GM12878 (cell line): ENCODE data around the gene RUNX3. TPM values are rescaled to one million over a fixed set of nuclear protein-coding genes. Genes with fewer than 3 reads are reported as not detected.

ENCODE experiments used
- ATAC-seq: fragments of 200-7000 bp; cut with Tn5 transposase; 3 replicates; pipeline ENCODE4 v1.9.1; 2020; ENCODE audit warnings: mild to moderate bottlenecking, moderate library complexity
- BruUV-seq: library from RNA; stranded (reverse); fragments of 400-500 nt; replicated peaks from 2 replicates; lab custom pipeline; 2021; lab: Mats Ljungman, UMichigan
- CTCF ChIA-PET: fragments of 300-600 bp; sonication (Branson Sonifier 250); formaldehyde crosslinking; extraction: SDS; loops from one replicate; lab custom pipeline; 2021; ENCODE audit warnings: inconsistent platforms; lab: Yijun Ruan, JAX
- POLR2A ChIA-PET: fragments of 350-600 bp; formaldehyde crosslinking; extraction: SDS; loops from one replicate; lab custom pipeline; 2021; ENCODE audit warnings: inconsistent platforms; lab: Charles Lee
- RAD21 ChIA-PET: fragments of 300-600 bp; sonication (Branson Sonifier 250); formaldehyde crosslinking; loops from one replicate; lab custom pipeline; 2023; ENCODE audit warnings: antibody characterized with exemption; ENCODE audit not compliant: unreplicated experiment; lab: Charles Lee
- SMC1A ChIA-PET: fragments of 300-600 bp; sonication (Branson Sonifier 250); formaldehyde crosslinking; loops from one replicate; lab custom pipeline; 2023; ENCODE audit not compliant: unreplicated experiment, uncharacterized antibody; lab: Charles Lee
- DNase-seq: peaks from one replicate; pipeline ENCODE4 v3.0.0-alpha.2; 2011; ENCODE audit warnings: low read depth, low spot score
- FAIRE-seq: peaks from 3 replicates; lab custom pipeline; 2011; peaks lifted over from hg19 to GRCh38; lab: Jason Lieb, UNC
- H2AFZ ChIP-seq: 2 replicates; pipeline ENCODE4 v1.6.0; 2011; ENCODE audit warnings: low read depth, low read length, control low read depth; ENCODE audit not compliant: control insufficient read depth
- H3K27ac ChIP-seq: 2 replicates; pipeline ENCODE4 v1.5.1; 2011; ENCODE audit warnings: control low read depth; ENCODE audit not compliant: control insufficient read depth, insufficient read depth
- H3K27me3 ChIP-seq, 2 experiments: replicated peaks in 1 of 2; 2 replicates each; pipeline versions ENCODE4 v1.6.0 to v1.6.1; 2011; ENCODE audit warnings: low read length in 1 of 2; ENCODE audit not compliant: control insufficient read depth in 2 of 2, insufficient read depth in 2 of 2
- H3K36me3 ChIP-seq, 2 experiments: 2 replicates each; pipeline ENCODE4 v1.5.1; 2011; ENCODE audit warnings: low read length in 1 of 2; ENCODE audit not compliant: control insufficient read depth in 2 of 2, insufficient read depth in 2 of 2
- H3K4me1 ChIP-seq: 2 replicates; pipeline ENCODE4 v1.6.1; 2011; ENCODE audit warnings: mild to moderate bottlenecking, low read length, moderate library complexity, mixed read lengths; ENCODE audit not compliant: control insufficient read depth, insufficient read depth
- H3K4me2 ChIP-seq: 2 replicates; pipeline ENCODE4 v1.6.0; 2011; ENCODE audit warnings: control low read depth; ENCODE audit not compliant: control insufficient read depth, insufficient read depth
- H3K4me3 ChIP-seq: fragments of 200-600 bp; sonication (generic); 2 replicates; pipeline ENCODE4 v1.5.1; 2016
- H3K79me2 ChIP-seq: 2 replicates; pipeline ENCODE4 v1.6.0; 2011; ENCODE audit warnings: low read length; ENCODE audit not compliant: control insufficient read depth, insufficient read depth
- H3K9ac ChIP-seq: 2 replicates; pipeline ENCODE4 v1.8.0; 2011; ENCODE audit warnings: low read length, control low read depth, mixed read lengths; ENCODE audit not compliant: control insufficient read depth, insufficient read depth
- H3K9me3 ChIP-seq: replicated peaks from 3 replicates; pipeline ENCODE4 v1.5.1; 2011; ENCODE audit warnings: mild to moderate bottlenecking, low read length; ENCODE audit not compliant: control insufficient read depth, insufficient read depth
- H4K20me1 ChIP-seq: 2 replicates; pipeline ENCODE4 v1.6.0; 2011; ENCODE audit not compliant: control insufficient read depth, insufficient read depth
- POLR2AphosphoS2 ChIP-seq: IDR thresholded peaks from 2 replicates; pipeline ENCODE4 v1.6.1; 2011; ENCODE audit warnings: low read depth, mild to moderate bottlenecking, low read length, improper control_type of control experiment, moderate library complexity
- WGBS: methylation state at CpG from one replicate; pipeline ENCODE4 v1.1.6; 2016; ENCODE audit warnings: low lambda C conversion rate; ENCODE audit not compliant: insufficient replicate concordance, insufficient coverage; ENCODE audit errors: missing lambda C conversion rate; 5-methylcytosine and 5-hydroxymethylcytosine counted together
- in situ Hi-C: fragments of 300-500 bp; cut with MboI; formaldehyde crosslinking; loops from 9 replicates; pipeline ENCODE4 v1.14.3; 2018; ENCODE audit warnings: mixed read lengths
- intact Hi-C: fragments of 100-400 bp; cut with micrococcal nuclease; formaldehyde crosslinking; loops from one replicate; pipeline ENCODE4 v1.14.2; 2022; ENCODE audit not compliant: unreplicated experiment
- polyA plus RNA-seq, 11 experiments: library from polyadenylated mRNA; depleted of rRNA in 4 of 11; unstranded in 6 of 11; stranded (reverse) in 5 of 11; fragments of >200 nt; fragmentation: Nextera tagmentation in 4 of 11; fragmentation: Illumina TruSeq in 1 of 11; extraction: Ambion mirVana in 4 of 11; extraction: Trizol in 1 of 11; gene quantifications; 1 replicate in 1 of 11; 2 replicates in 10 of 11; pipeline versions ENCODE4 v1.2.1 to v1.2.3, GENCODE V29; 2011 to 2016; ENCODE audit warnings: inconsistent platforms in 2 of 11, missing spikeins in 2 of 11, low read depth in 1 of 11
- total RNA-seq, 4 experiments: library from RNA; depleted of rRNA in 3 of 4; stranded (reverse); fragments of >200 nt in 3 of 4; fragmentation: Illumina TruSeq in 1 of 4; extraction: Trizol in 1 of 4; gene quantifications; 2 replicates each; pipeline versions ENCODE4 v1.2.1 to v1.2.3, GENCODE V29; 2013 to 2021
- TF ChIP-seq, protein P1 (sequence below): IDR thresholded peaks from 2 replicates; pipeline ENCODE4 v1.6.1; 2011; ENCODE audit warnings: borderline replicate concordance, low read depth, mild to moderate bottlenecking, moderate library complexity, mixed read lengths, low read length; ENCODE audit not compliant: insufficient read depth; ENCODE audit errors: extremely low read length

RUNX3 gene
- total and polyA plus RNA-seq, 10 of the 15 experiments (the other 5 are each of a cell fraction or from before 2014, with no cell fraction given) = 19.0 to 151 (median 31.4) TPM

DNA sequence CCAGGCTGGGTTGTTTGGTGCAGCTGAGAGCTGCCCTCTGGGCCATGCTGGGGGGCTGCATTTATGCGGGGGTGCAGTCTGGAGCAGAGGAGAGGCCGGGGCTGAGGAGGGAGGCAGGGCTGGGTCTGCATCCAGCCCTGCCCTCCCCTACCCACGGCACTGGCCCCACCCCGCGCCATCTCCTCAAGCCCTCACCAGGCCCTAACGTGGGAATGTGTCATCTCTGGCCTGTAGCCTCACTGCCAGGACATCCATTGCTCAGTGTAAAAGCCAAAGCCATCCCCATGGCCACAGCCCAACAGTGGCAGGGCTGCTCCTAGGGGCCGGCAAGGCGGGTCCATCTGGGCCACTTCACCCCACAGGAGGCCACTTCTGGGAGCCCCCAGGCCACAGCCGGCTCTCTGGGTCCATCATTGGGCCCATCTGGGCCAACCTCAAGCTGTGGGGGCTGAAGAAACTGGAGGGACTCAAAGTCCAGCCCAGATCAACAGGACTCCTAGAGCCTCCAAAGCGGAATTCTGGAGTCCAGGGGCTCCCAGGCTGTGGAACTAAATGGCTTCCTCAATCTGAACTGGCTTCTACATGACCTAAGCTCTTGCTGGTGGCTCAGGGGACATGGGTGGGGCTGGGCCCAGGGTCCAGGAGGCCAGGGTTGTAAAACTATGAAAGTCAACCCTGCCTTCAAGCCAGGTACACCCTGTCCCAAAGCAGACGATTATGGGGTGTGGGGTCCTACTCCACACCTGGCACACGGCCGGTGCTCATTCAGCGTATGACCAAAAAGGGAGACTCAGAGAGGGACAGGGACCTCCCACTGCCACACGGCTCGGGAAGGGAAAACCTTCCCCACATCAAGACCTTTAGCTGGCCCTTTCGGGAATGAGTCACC lies 32.6 kb downstream of the RUNX3 start:
- ChIA-PET SMC1A (interaction anchor here (0.7 to 6.5 kb wide), 14 partner anchors 10 to 309 kb away, joined by 3 to 69 read pairs (median 4); no protein-coding TSS in a partner anchor), POLR2A (interaction anchor here (0.6 to 1.2 kb wide), 2 partner anchors 25 to 203 kb away, joined by 3 to 5 read pairs; no protein-coding TSS in a partner anchor), CTCF (interaction anchor here (0.8 to 8.0 kb wide), 25 partner anchors 9 to 306 kb away, joined by 3 to 133 read pairs (median 5); partner anchors contain the start of gene RUNX3), RAD21 (interaction anchor here (1.0 to 4.2 kb wide), 12 partner anchors 16 to 308 kb away, joined by 3 to 42 read pairs (median 4); partner anchors contain the start of gene RUNX3)
- FAIRE-seq (no peak), DNase-seq (no peak), ATAC-seq (no peak)
- Histone ChIP-seq H3K27me3 (no peaks in the 10 kb centered on the region), H3K4me1 (peaks cover 7% of the 10 kb centered on the region), H3K79me2 (no peaks in the 10 kb centered on the region), H3K4me2 (no peak overlapping the region), H3K27ac (no peak overlapping the region), H3K4me3 (no peak overlapping the region), H3K9ac (no peak overlapping the region), H3K9me3 (peaks cover 4% of the 10 kb centered on the region), H3K36me3 (peaks cover 4 to 18% of the 10 kb centered on the region in 2 experiments; a peak in 3 of 4 replicates), H4K20me1 (0 out of 2 replicates have a peak, but pooled peaks cover 4% of the 10 kb centered on the region), H2AFZ (no peak overlapping the region)
- in situ Hi-C loops = no loop called here
- no TSS peak for BruUV-seq
- 58% methylated on average over 13 of the region's 17 CpGs for WGBS
- intact Hi-C loops = loop anchor here (2.0 kb wide), 1 partner anchor 49 kb away; no protein-coding TSS in a partner anchor
- TF ChIP-seq, protein P1, sequence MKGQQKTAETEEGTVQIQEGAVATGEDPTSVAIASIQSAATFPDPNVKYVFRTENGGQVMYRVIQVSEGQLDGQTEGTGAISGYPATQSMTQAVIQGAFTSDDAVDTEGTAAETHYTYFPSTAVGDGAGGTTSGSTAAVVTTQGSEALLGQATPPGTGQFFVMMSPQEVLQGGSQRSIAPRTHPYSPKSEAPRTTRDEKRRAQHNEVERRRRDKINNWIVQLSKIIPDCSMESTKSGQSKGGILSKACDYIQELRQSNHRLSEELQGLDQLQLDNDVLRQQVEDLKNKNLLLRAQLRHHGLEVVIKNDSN = no peak
- TF ChIP-seq POLR2AphosphoS2 = peak; percentile 50; the same call in 1 of the 2 replicates
